Peyer's patch (tissue), 4 donors: ENCODE measurements around the gene FAM219B.

Experiments used
- POLR2A ChIP-seq, 2 donors: fragments of 450-650 bp; IDR thresholded peaks; one replicate each; pipeline ENCODE4 v1.5.1; 2017; ENCODE audit warnings: antibody characterized with exemption in 2 of 2, mild to moderate bottlenecking in 2 of 2, moderate library complexity in 2 of 2
- TF ChIP-seq, protein P1 (sequence below), 6 experiments: fragments of 450-650 bp in 4 of 6; fragments of 200-600 bp in 2 of 6; sonication (generic) in 1 of 6; IDR thresholded peaks; one replicate each; pipeline ENCODE4 v1.5.1; 2017 to 2019; ENCODE audit warnings: antibody characterized with exemption in 6 of 6, mild to moderate bottlenecking in 3 of 6, moderate library complexity in 1 of 6

GRCh38 chr15:74937590-74938371 lies 31.1 kb upstream of the FAM219B start, which contains the start of gene COX5A:
- TF ChIP-seq, protein P1, sequence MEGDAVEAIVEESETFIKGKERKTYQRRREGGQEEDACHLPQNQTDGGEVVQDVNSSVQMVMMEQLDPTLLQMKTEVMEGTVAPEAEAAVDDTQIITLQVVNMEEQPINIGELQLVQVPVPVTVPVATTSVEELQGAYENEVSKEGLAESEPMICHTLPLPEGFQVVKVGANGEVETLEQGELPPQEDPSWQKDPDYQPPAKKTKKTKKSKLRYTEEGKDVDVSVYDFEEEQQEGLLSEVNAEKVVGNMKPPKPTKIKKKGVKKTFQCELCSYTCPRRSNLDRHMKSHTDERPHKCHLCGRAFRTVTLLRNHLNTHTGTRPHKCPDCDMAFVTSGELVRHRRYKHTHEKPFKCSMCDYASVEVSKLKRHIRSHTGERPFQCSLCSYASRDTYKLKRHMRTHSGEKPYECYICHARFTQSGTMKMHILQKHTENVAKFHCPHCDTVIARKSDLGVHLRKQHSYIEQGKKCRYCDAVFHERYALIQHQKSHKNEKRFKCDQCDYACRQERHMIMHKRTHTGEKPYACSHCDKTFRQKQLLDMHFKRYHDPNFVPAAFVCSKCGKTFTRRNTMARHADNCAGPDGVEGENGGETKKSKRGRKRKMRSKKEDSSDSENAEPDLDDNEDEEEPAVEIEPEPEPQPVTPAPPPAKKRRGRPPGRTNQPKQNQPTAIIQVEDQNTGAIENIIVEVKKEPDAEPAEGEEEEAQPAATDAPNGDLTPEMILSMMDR (IDR thresholded peaks at IDR 0.05): peak in 3 of 6 experiments; percentile 4 to 38 (median 27)
- peak; percentile 95 for TF ChIP-seq POLR2A (IDR thresholded peaks at IDR 0.05)
